HCT116 (cell line): ENCODE results near the gene GALNT18. TPM values are rescaled to one million over a fixed set of nuclear protein-coding genes. Genes with fewer than 3 reads are reported as not detected.

Experiments
- ATAC-seq: fragments of 200-7000 bp; cut with Tn5 transposase; 2 replicates; pipeline ENCODE4 v1.9.1; 2020; ENCODE audit warnings: mild to moderate bottlenecking, moderate library complexity
- BruUV-seq: library from RNA; stranded (reverse); fragments of 400-500 nt; replicated peaks from 2 replicates; lab custom pipeline; 2021; lab: Mats Ljungman, UMichigan
- CTCF ChIA-PET: fragments of 300-600 bp; sonication (Branson Sonifier 250); formaldehyde crosslinking; loops from one replicate; lab custom pipeline; 2021; ENCODE audit warnings: antibody characterized with exemption; lab: Charles Lee
- POLR2A ChIA-PET: fragments of 300-600, 350-600 bp; sonication (Branson Sonifier 250); formaldehyde crosslinking; loops from one replicate; lab custom pipeline; 2021; ENCODE audit warnings: antibody characterized with exemption; lab: Charles Lee
- RAD21 ChIA-PET, 2 experiments: fragments of 300-600 bp; sonication (Branson Sonifier 250); formaldehyde crosslinking; loops; one replicate each; lab custom pipeline; 2023; ENCODE audit warnings: low total read pairs in 2 of 2; ENCODE audit not compliant: uncharacterized antibody in 2 of 2, unreplicated experiment in 2 of 2, low non-redundant PET in 1 of 2; lab: Charles Lee
- DNase-seq: peaks from one replicate; pipeline ENCODE4 v3.0.0-alpha.2; 2010; ENCODE audit warnings: low read depth, low spot score
- H2AFZ ChIP-seq: fragments of 200-600 bp; shearing (Covaris generic), sonication (generic); 2 replicates; pipeline ENCODE4 v1.6.1; 2017; ENCODE audit warnings: low read depth, mixed run types, mixed read lengths, antibody characterized with exemption, low read length; ENCODE audit not compliant: poor library complexity, severe bottlenecking
- H3K27ac ChIP-seq: 2 replicates; pipeline ENCODE4 v1.5.1; 2012; ENCODE audit warnings: low read depth, low read length
- H3K27me3 ChIP-seq: fragments of 200-600 bp; sonication (generic); 2 replicates; pipeline ENCODE4 v1.6.1; 2016; ENCODE audit warnings: mixed run types, low read length, mixed read lengths; ENCODE audit not compliant: insufficient read depth
- H3K36me3 ChIP-seq, 2 experiments: fragments of 200-500 bp in 1 of 2; fragments of 200-600 bp in 1 of 2; sonication (Bioruptor generic) in 1 of 2; sonication (generic) in 1 of 2; 2 replicates each; pipeline versions ENCODE4 v1.5.1 to v1.6.1; 2014 to 2016; ENCODE audit warnings: low read length in 2 of 2, inconsistent platforms in 1 of 2, mixed read lengths in 1 of 2, mixed run types in 1 of 2; ENCODE audit not compliant: insufficient read depth in 2 of 2, control insufficient read depth in 1 of 2
- H3K4me1 ChIP-seq, 2 experiments: fragments of 200-600 bp in 1 of 2; sonication (generic) in 1 of 2; 2 replicates each; pipeline versions ENCODE4 v1.5.1 to v1.6.1; 2012 to 2017; ENCODE audit warnings: low read length in 2 of 2, inconsistent platforms in 1 of 2, mild to moderate bottlenecking in 1 of 2, mixed read lengths in 1 of 2, mixed run types in 1 of 2, moderate library complexity in 1 of 2; ENCODE audit not compliant: insufficient read depth in 2 of 2, control insufficient read depth in 1 of 2
- H3K4me2 ChIP-seq: fragments of 200-600 bp; sonication (generic); 2 replicates; pipeline ENCODE4 v1.6.1; 2017; ENCODE audit warnings: mixed run types, low read length, mixed read lengths
- H3K4me3 ChIP-seq, 2 experiments: fragments of 200-600 bp in 1 of 2; sonication (generic) in 1 of 2; replicated peaks in 1 of 2; 2 replicates each; pipeline ENCODE4 v1.5.1; 2011 to 2016; ENCODE audit warnings: low read length in 2 of 2, control low read depth in 1 of 2, low read depth in 1 of 2, mild to moderate bottlenecking in 1 of 2, mixed read lengths in 1 of 2, mixed run types in 1 of 2
- H3K79me2 ChIP-seq: fragments of 200-600 bp; sonication (generic); 2 replicates; pipeline ENCODE4 v1.6.1; 2017; ENCODE audit warnings: mild to moderate bottlenecking, mixed run types, low read length, moderate library complexity, mixed read lengths; ENCODE audit not compliant: insufficient read depth
- H3K9ac ChIP-seq: fragments of 200-600 bp; sonication (generic); 2 replicates; pipeline ENCODE4 v1.6.1; 2016; ENCODE audit warnings: low read length, mixed read lengths
- H3K9me2 ChIP-seq: fragments of 200-600 bp; sonication (generic), shearing (Covaris generic); 2 replicates; pipeline ENCODE4 v1.6.1; 2017; ENCODE audit warnings: mixed run types, mild to moderate bottlenecking, moderate library complexity; ENCODE audit not compliant: insufficient read depth
- H3K9me3 ChIP-seq, 2 experiments: fragments of 200-500 bp in 1 of 2; fragments of 200-600 bp in 1 of 2; sonication (Bioruptor generic) in 1 of 2; sonication (generic) in 1 of 2; 2 replicates each; pipeline ENCODE4 v1.6.1; 2014 to 2017; ENCODE audit warnings: low read length in 2 of 2, mixed read lengths in 2 of 2, inconsistent platforms in 1 of 2, low read depth in 1 of 2, mild to moderate bottlenecking in 1 of 2, mixed run types in 1 of 2, moderate library complexity in 1 of 2; ENCODE audit not compliant: control insufficient read depth in 1 of 2, insufficient read depth in 1 of 2
- H4K20me1 ChIP-seq: fragments of 200-600 bp; sonication (generic), shearing (Covaris generic); 2 replicates; pipeline ENCODE4 v1.6.1; 2017; ENCODE audit warnings: mixed run types, mild to moderate bottlenecking, moderate library complexity; ENCODE audit not compliant: insufficient read depth
- ATF3 ChIP-seq: IDR thresholded peaks from 2 replicates; pipeline ENCODE4 v1.6.1; 2012
- CBX3 ChIP-seq: IDR thresholded peaks from 2 replicates; pipeline ENCODE4 v1.6.1; 2012; ENCODE audit warnings: low read depth
- EZH2 ChIP-seq: fragments of 200-600 bp; sonication (generic); IDR thresholded peaks from 2 replicates; pipeline ENCODE4 v1.6.1; 2017; ENCODE audit warnings: antibody characterized with exemption, mixed run types
- FOSL1 ChIP-seq: IDR thresholded peaks from 2 replicates; pipeline ENCODE4 v1.6.1; 2012; ENCODE audit warnings: low read depth
- MAX ChIP-seq: IDR thresholded peaks from 2 replicates; pipeline ENCODE4 v1.6.1; 2012
- POLR2A ChIP-seq: IDR thresholded peaks from 2 replicates; pipeline ENCODE4 v1.7.0; 2011; ENCODE audit warnings: borderline replicate concordance; ENCODE audit not compliant: insufficient read depth, insufficient read length; ENCODE audit errors: extremely low read depth
- POLR2AphosphoS5 ChIP-seq: IDR thresholded peaks from 2 replicates; pipeline ENCODE4 v1.6.1; 2011; ENCODE audit warnings: mild to moderate bottlenecking, low read depth, low read length, moderate library complexity
- REST ChIP-seq: IDR thresholded peaks from 2 replicates; pipeline ENCODE4 v1.6.1; 2012; ENCODE audit warnings: low read depth
- SP1 ChIP-seq: IDR thresholded peaks from 2 replicates; pipeline ENCODE4 v1.6.1; 2012; ENCODE audit warnings: low read depth
- SRF ChIP-seq: IDR thresholded peaks from 2 replicates; pipeline ENCODE4 v1.6.1; 2012; ENCODE audit warnings: low read depth
- TCF7L2 ChIP-seq: IDR thresholded peaks from 2 replicates; pipeline ENCODE4 v1.7.0; 2011; ENCODE audit warnings: borderline replicate concordance, inconsistent platforms; ENCODE audit not compliant: insufficient read depth, insufficient read length; ENCODE audit errors: extremely low read depth
- ZFX ChIP-seq: fragments of 450-650 bp; IDR thresholded peaks from 2 replicates; pipeline ENCODE4 v1.6.1; 2017
- intact Hi-C: fragments of 100-400 bp; cut with micrococcal nuclease; formaldehyde crosslinking; loops from 2 replicates; pipeline ENCODE4 v1.10.0; 2022
- total RNA-seq: library from RNA; stranded (reverse); gene quantifications from one replicate; pipeline ENCODE4 v1.2.1, GENCODE V29; 2021; ENCODE audit not compliant: unreplicated experiment

The GALNT18 gene
- total RNA-seq, 1 experiment from 2014 or later: 19.9 TPM

GRCh38 chr11:11297578-11297977 is 324.2 kb downstream of the GALNT18 start:
- no peak for TF ChIP-seq ATF3
- TF ChIP-seq MAX: no peak
- TF ChIP-seq FOSL1: no peak
- no peak for TF ChIP-seq TCF7L2
- TF ChIP-seq CBX3: no peak
- no peak for TF ChIP-seq SRF
- TF ChIP-seq, all 23 proteins: peak for 0
- Histone ChIP-seq H2AFZ (no peak overlapping the region), H3K4me2 (no peak overlapping the region), H3K27me3 (no peaks in the 10 kb centered on the region), H4K20me1 (no peaks in the 10 kb centered on the region), H3K27ac (no peak overlapping the region), H3K9ac (no peak overlapping the region), H3K36me3 (no peaks in the 10 kb centered on the region), H3K9me2 (no peaks in the 10 kb centered on the region), H3K79me2 (no peaks in the 10 kb centered on the region), H3K9me3 (no peaks in the 10 kb centered on the region), H3K4me3 (no peak overlapping the region), H3K4me1 (no peaks in the 10 kb centered on the region)
- ChIA-PET RAD21 (no interaction called here), POLR2A (no interaction called here), CTCF (no interaction called here)
- BruUV-seq: no TSS peak
- intact Hi-C loops: no loop called here
- DNase-seq (no peak), ATAC-seq (no peak)

DNA sequence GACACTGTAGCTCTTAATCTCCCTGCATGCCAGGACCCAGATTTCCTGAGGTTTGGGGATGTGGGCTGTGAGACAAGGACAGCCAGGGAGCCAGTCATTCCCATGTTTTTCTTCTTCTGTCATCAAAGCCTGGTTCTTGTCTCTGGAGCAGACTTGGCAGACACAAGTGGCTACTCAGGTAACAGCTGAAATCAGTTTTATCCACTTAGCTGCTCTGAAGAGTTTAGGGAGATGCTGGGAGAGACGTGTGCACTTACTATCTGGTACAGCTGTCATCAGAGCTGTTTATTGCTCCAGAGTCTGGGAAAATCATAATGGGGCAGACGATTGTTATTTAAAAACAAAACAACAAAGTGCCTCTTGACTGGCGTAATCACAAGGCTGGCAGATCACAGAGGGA is 325.4 kb downstream of the GALNT18 start:
- no peaks in the 10 kb centered on the region for H3K79me2 ChIP-seq
- H2AFZ ChIP-seq: no peak overlapping the region
- TF ChIP-seq REST (no peak), CBX3 (no peak), EZH2 (no peak), SP1 (no peak), ZFX (no peak), POLR2A (no peak), ATF3 (no peak), SRF (no peak), POLR2AphosphoS5 (no peak)
- no peak overlapping the region for H3K4me3 ChIP-seq
- no peaks in the 10 kb centered on the region for H4K20me1 ChIP-seq
- intact Hi-C loops: no loop called here
- ChIA-PET RAD21 (interaction anchor here in 1 of 2 experiments (0.6 kb wide), 1 partner anchor 363 kb away, joined by 3 read pairs; no protein-coding TSS in a partner anchor), CTCF (no interaction called here), POLR2A (no interaction called here)
- no peak for DNase-seq
- no peak overlapping the region for H3K4me2 ChIP-seq
- no peak overlapping the region for H3K9ac ChIP-seq
- no peaks in the 10 kb centered on the region for H3K4me1 ChIP-seq
- H3K9me2 ChIP-seq: no peaks in the 10 kb centered on the region
- ATAC-seq: no peak
- no peaks in the 10 kb centered on the region for H3K9me3 ChIP-seq
- H3K27me3 ChIP-seq: no peaks in the 10 kb centered on the region
- no peaks in the 10 kb centered on the region for H3K36me3 ChIP-seq
- no peak overlapping the region for H3K27ac ChIP-seq
- BruUV-seq: no TSS peak
